GM21367 (cell line): ENCODE results near the gene GMCL2.

Experiments used
- ATAC-seq: cut with Tn5 transposase; IDR thresholded peaks from one replicate; pipeline ENCODE4 v1.9.1; 2021; ENCODE audit not compliant: unreplicated experiment

The GMCL2 gene

DNA sequence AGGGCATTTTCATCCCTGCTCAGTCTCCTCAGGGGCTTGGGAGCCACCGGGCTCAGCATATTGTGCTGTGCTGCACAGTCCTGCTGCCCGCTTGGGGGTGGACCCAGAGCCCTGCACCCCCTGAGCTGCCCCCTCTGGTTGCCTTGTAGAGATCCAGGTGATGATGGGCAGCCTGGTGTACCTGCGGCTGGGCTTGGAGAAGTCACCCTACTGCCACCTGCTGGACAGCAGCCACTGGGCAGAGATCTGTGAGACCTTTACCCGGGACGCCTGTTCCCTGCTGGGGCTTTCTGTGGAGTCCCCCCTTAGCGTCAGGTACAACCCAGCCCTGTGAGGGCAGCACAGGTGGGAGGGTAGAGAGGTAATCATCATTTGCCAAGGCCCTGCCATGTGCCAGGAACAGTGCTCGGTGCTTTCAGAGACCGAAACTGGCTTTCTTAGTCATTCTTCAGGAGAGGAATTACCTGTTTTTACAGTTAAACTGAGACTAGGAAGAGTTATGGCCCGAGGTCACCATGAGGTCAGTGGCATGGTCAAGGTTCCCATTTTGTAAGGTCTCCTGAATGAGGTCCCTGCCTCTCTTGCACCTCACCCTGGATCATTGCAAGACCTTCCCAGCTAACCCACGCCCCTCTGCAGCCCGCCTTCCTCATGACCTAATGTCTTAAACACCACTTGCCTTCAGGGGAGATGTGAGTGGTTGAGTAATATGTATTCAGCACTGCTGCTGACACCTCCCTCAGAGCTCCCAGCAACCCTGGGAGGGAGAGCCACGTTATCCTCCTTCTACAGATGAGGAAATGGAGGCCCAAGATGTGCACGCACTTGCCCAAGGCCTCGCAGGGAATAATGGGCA, 41.0 kb downstream of the GMCL2 start:
- peak; percentile 59 for ATAC-seq

DNA sequence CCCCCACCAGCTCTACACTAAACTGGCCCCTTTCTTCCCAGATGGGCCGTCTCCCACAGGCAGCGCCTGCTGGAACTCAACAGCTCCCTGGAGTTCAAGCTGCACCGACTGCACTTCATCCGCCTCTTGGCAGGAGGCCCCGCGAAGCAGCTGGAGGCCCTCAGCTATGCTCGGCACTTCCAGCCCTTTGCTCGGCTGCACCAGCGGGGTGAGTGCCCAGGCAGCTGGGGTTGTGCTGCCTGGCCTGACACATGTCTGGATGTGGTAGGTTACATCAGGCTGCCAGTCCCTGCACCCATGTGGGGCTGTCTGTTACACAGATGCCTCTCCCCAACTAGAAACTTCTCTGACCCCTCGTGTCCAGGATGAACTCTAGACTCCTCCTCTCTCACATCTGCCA, 43.3 kb downstream of the GMCL2 start:
- no peak for ATAC-seq

DNA sequence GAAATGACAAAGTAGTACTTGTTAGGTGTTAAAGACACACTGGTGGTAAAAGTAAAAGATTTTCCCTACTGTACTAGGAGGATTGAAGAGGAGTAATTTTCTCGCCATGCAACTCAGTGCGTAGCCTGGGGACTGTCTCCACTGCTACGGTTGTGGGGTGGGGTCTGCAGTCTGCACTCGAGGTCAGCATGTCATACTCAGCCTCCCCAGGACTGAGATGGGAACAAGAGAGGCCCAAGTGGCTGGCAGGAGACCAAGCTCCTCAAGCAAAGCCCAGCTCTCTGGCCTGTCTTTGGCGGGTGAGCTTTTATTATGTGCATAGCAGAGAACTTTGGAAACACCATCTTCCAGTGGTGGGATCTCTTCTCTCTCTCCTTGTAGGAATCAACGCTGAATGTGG, 43.9 kb downstream of the GMCL2 start:
- no peak for ATAC-seq

DNA sequence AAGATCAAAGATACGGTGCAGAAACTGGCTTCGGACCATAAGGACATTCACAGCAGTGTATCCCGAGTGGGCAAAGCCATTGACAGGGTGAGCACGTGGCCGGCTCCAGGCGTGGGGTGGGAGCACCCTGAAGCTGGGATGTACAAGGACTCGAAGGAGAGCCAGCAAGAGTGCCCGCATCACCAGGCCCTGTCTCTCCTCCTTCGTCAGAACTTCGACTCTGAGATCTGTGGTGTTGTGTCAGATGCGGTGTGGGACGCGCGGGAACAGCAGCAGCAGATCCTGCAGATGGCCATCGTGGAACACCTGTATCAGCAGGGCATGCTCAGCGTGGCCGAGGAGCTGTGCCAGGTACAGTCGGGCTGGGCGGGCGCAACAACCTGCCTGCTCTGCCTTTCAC, 44.5 kb downstream of the GMCL2 start:
- no peak for ATAC-seq

DNA sequence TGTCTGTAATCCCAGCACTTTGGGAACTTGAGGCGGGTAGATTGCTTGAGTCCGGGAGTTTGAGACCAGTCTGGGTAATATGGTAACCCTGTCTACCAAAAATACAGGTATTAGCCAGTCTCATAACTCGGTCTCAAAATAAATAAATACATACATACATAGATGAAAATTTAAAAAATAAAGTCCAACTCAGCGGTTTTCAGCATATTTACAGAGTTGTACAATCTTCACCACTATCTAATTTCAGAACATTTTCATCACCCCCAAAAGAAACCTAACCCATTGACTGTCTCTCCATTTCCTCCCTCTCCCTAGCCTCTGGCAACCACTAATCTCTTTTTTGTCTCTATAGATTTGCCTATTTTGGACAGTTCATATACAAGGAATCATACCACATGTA, 45.6 kb downstream of the GMCL2 start:
- ATAC-seq: no peak

DNA sequence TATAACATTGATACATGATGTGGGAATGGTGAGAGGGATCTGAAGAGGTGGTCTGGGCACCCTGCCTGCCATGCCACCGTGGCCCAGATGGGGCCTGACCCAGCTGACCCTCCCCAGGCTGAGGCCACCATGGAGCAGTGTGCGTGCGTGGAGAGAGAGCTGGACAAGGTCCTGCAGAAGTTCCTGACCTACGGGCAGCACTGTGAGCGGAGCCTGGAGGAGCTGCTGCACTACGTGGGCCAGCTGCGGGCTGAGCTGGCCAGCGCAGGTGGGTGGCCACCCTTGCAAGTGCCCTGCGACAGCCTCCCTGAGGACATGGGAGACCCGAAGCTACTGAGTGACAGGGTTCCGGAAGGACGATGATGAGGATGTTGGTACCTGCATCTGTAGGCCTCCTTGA, 49.2 kb downstream of the GMCL2 start:
- no peak for ATAC-seq

DNA sequence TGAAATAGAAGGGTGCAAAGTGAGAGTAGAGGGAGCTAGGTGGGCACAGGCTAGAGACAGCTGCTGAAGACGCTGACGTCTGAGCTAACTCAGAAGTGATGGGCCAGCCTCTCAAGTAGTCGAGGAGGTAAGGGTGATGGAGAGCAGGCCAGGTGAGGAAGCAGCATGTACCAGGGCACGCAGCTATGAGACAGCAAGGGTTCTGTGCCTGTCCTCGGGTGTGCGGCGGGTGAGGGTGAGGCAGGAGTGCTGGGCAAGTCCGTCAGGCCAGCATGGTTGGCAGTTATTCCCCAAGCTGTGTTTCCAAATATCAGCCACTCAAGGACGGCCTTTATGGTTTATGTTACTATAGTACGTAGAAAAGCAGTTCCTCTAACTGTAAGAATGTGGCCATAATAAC, 50.2 kb downstream of the GMCL2 start:
- no peak for ATAC-seq
